Activated CD8-positive, alpha-beta memory T cell treated with anti-CD3 and anti-CD28 coated beads for 24 hours (primary cell): ENCODE measurements around the gene BMP3.
"Not testable (repeated sequence)": the region's sequence is repeated elsewhere in the genome, so short reads cannot be mapped to it uniquely, and the experiment has no call there.

Experiments used
- DNase-seq: peaks from one replicate; pipeline ENCODE4 v3.0.0-alpha.2; 2020

The BMP3 gene

DNA sequence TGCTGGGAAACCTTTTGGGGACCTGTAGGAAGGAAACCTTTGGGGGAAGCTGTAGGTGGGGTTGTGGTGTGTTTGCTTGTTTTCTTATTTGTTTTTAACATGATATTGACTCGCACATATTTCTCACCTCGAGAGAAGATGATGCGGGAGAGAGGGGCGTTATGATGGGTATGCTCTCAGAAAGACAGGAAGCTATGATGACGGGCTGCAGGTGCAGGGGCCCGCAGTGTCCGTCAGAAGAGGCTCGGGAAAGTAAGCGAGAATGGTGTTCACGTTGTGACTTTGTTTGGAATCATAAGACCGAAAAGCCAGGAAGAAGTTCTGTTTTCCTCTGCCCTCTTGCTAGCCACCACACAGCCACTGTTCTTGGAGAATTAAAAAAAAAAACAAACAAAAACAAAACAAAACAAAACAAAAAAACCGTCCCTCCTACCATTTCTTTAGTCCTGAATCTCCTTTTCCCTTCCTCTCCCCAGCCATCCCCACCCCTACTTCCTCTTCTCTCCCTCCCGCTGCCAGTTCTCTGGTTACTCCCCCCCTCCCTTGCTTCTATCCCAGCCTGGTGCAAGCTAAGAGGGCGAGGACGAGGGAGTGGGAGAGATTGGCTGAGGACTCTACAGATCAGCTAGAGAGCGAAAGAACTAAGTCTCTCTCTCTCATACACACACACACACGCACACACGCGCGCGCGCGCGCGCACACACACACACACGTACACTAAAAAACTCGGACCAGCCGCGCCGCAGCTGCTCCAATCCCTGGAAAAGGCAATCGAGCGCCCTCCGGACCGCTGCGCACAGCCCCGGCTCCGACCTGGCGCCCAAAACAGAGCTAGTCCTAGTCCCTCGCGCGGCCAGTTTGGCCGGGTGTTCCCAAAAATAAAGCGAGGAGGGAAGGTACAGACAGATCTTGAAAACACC is at the start of gene BMP3:
Gene BMP3, plus strand, starts transcription at position 648 of the 920 bp plus-strand sequence. CDS start 577 bp downstream, outside the sequence.
- no peak for DNase-seq

DNA sequence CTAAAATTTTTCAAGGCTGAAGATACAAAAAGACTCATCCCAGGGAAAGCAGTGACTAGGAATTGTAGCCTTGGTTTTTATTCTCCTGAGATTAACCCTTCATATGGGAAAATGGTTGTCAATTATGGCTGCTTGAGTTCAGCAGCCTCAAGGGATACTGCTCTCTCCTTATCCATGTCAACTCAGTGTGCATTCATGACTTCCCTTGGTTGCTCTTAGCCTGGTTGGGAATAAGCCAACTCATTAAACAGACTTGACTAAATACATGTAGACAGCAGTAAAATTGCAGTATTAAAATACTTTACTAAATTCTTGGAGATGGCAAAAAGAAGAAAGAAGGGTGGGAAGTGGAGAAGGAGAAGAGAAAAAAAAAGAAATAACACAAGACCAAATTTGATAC is 44.5 kb upstream of the BMP3 start:
- no peak for DNase-seq

DNA sequence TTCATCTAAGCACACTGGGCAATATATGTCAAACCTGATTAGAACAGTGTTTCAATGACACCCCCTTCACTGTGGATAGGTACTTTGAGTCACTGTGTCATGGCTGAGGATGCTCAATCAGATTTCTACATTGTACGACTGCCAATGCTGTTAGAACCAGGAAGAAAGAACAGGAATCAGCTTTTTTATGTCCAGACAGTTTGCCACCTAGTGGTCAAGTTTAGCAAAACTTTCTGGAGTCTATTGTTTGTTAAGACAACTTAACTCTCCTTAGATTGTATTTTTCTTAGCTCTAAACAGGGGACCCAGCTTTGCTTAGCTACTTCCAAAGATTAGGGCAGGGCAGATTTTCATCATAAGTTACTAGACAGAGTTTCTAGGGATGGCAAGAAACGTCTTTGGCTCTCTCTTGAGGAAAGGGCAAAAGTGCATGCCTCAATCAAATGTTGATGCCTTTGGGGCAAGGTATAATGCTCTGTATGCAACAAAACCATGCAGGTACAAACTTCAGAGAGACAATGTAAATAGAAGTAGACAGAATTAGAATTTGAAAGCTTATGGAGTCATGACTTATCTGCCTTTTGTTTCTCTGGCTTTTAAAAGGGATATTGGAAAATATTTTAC is 40.5 kb upstream of the BMP3 start:
- DNase-seq: no peak

- DNase-seq: no peak
Observed at GRCh38 chr4:80990851-80991250, 39.7 kb upstream of the BMP3 start.

- DNase-seq: no peak
Observed at GRCh38 chr4:80999943-81000342, 30.6 kb upstream of the BMP3 start.

DNA sequence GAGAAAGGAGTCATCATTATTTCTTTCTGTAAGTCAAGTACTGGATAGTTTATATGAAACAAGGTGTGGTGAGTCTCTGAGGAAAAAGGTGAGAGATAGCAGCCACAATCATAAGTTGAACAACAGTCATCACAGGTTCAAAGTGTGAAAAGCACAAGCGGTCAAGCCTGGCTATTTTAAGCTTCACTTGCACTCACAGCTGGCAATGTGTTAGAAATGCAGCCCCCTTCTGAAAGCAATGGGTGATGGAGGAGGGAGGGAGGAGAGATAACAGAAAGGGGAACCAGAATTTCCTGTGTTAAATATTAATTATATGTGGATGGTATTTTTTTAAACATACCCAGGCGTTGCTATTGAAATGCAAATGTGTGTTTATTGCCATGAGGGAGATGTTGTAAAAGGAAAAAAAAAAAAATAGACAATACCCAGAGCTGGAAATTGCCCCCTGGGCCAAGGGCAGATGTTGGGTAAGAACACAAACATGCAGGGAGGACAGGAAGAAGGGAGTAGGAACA is 26.9 kb upstream of the BMP3 start:
- no peak for DNase-seq

- DNase-seq: no peak
Observed at GRCh38 chr4:81007417-81007816, 23.1 kb upstream of the BMP3 start.

DNA sequence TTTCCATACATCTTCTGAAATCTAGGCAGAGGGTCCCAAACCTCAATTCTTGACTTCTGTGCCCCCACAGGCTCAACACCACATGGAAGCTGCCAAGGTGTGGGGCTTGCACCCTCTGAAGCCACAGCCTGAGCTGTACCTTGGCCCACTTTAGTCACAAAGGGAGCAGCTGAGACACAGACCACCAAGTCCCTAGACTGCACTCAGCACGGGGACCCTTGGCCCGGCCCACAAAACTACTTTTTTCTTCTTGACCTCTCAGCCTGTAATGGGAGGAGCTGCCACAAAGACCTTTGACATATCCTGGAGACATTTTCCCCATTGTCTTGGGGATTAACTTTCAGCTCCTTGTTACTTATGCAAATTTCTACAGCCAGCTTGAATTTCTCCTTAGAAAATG is 13.9 kb upstream of the BMP3 start:
- DNase-seq: not testable (repeated sequence)

DNA sequence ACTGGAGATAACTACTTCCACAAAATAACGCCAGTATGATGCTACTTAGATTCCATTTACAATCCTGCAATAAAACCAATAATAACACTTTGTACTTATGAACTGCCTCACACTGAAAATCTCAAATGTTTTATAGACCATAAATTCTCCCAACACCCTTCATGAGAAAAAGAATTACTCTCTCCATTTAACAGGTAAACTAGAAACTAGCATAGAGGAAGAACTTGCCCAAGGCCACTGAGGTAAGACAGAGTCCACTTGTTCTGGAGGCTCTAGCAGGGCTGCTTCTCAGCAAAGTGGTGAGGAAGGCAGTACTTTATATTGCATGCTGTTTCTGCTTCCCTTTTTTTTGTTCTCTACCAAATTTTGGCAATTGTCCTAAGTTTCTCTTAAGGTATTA is 11.5 kb upstream of the BMP3 start:
- no peak for DNase-seq

DNA sequence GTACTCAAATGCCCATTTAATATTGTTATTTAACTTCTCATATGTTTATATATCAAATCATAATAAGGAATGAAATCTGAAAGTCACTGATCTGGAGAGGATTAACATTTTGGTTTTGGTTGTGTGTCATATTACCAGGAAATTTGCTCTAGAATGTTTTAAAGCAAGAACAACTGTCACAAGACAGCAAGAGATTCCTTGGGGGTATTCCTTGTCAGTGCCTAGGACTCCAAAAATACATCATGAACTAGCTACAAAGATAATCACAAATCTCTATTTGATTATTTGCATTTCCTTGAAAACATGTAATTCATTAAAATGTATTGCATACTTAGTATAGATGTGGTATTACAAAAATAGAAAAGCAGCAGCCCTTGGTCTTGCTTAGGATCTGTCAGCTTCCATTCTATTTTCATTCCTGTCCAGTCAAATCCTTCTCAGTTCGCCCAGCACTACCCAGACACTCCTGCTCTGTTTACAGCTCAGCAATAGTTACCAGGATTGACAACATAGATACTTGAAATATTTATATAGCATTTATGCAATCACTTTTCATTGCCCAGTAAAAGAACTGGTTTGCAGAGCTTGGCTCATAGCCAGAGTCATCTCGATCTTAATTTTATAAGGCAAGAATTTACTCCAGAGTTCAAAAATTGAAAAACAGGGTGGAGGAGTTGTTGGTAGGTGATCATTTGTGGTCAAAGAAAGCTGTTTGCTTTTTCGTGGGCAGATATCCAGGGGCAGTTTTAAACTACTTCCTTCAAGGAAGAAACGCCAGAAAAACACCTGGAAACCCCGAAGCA is 9.2 kb upstream of the BMP3 start:
- no peak for DNase-seq

- no peak for DNase-seq
Observed at GRCh38 chr4:81021981-81022380, 8.5 kb upstream of the BMP3 start.

- DNase-seq: no peak
Observed at GRCh38 chr4:81023484-81023883, 7.0 kb upstream of the BMP3 start.

DNA sequence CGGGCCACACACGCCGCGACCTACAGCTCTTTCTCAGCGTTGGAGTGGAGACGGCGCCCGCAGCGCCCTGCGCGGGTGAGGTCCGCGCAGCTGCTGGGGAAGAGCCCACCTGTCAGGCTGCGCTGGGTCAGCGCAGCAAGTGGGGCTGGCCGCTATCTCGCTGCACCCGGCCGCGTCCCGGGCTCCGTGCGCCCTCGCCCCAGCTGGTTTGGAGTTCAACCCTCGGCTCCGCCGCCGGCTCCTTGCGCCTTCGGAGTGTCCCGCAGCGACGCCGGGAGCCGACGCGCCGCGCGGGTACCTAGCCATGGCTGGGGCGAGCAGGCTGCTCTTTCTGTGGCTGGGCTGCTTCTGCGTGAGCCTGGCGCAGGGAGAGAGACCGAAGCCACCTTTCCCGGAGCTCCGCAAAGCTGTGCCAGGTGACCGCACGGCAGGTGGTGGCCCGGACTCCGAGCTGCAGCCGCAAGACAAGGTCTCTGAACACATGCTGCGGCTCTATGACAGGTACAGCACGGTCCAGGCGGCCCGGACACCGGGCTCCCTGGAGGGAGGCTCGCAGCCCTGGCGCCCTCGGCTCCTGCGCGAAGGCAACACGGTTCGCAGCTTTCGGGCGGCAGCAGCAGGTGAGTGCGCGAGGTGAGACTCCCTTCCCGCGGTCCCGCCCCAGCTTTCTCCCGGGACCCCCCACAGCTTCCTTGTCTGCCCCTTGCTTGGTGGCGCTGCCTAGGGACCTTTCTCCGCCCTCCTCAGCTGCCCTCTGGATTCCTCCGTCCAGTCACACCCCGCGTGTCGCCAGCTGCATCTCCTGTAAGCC is 678 bp downstream of the BMP3 start:
- DNase-seq: peak; percentile 55

DNA sequence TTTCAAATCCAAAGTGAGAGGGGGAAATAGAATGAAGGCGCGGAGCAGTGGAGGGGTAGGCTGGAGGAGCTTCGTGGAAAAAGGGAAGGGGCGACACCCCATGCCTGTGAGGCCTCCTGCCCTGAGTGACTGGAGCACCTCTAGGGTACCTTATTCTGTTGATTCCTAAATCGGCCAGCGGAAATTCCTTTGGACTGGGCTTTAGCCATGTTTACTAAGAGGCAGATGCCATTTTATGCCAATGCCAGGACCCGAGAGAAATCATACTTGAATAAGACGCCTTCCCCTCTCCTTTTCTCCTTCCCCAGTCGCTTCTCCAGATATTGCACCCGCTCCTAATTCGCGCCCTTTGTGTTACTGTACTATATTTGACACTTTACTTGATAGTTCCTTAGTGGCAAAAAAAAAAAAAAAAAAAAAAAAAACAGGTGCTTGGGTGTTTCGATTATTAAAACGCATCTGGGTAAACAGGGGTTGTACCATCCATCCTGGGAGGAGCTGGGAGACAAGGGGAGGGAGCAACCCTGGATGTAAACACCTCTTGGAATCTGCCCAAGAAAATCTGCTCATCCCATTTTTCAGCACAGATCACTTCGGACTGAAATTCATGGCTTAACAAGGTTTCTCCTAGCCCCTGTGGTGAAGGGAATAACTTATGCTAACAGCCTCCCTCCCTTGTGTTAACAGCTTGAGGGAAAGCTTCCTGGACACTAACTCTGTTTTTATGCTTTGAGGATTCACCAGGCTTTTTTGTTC is 1.5 kb downstream of the BMP3 start:
- no peak for DNase-seq

- no peak for DNase-seq
Observed at GRCh38 chr4:81032771-81033684, 2.5 kb downstream of the BMP3 start.

- DNase-seq: no peak
Observed at GRCh38 chr4:81038636-81039350, 8.3 kb downstream of the BMP3 start.

GRCh38 chr4:81039351-81039972 is 9.0 kb downstream of the BMP3 start:
- no peak for DNase-seq

DNA sequence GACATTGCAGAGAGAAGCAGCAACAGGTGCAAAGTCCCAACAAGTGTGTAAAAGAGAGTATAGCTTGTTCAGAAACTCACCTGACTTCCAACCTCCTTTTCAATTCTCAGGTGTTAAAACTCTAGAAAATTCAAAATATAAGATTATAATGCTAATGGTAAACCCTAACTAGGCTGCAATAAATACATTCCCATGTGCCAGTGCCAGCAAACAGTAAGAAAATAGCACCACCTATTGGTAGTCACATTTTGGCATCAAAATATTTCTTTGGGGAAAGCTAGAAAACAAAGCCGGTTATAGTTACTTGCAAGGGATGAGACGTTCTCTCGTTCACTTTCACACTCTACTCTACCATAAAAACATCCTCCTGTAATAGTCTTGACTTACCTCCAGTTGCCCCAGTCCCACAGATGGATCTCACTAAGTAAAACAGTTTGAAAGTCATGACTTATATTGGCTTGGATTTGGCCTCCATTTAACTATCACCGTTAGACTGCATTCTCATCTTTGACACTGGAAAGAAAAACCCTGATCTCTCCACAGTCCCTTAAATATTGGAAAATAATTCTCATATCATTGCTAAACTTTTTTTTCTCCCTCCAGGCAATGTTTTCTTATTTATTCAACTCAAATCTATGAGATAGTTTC is 9.6 kb downstream of the BMP3 start:
- DNase-seq: no peak
